Adrenal gland (tissue), 12 donors: ENCODE results near the gene MYL6B. TPM values are rescaled to one million over a fixed set of nuclear protein-coding genes. Genes with fewer than 3 reads are reported as not detected.

Experiments used
- DNase-seq, 7 donors: peaks; one replicate each; pipeline ENCODE4 v3.0.0-alpha.2; 2019 to 2020
- H3K27ac ChIP-seq, 5 donors: fragments of 200-600 bp; sonication (generic) in 4 of 5; 1 replicate in 3 of 5; 2 replicates in 2 of 5; pipeline versions ENCODE4 v1.5.1 to v1.8.0; 2016 to 2020; ENCODE audit warnings: mild to moderate bottlenecking in 1 of 5
- H3K27me3 ChIP-seq: fragments of 200-600 bp; 2 replicates; pipeline ENCODE4 v1.8.0; 2021
- H3K36me3 ChIP-seq, 2 donors: fragments of 200-600 bp; replicated peaks in 1 of 2; 1 replicate in 1 of 2; 2 replicates in 1 of 2; pipeline versions ENCODE4 v1.5.1 to v1.8.0; 2018 to 2022
- H3K4me1 ChIP-seq, 2 donors: fragments of 200-600 bp; replicated peaks in 1 of 2; 1 replicate in 1 of 2; 2 replicates in 1 of 2; pipeline versions ENCODE4 v1.5.1 to v1.8.0; 2018 to 2021
- H3K4me3 ChIP-seq, 4 donors: fragments of 200-600 bp; sonication (generic) in 3 of 4; one replicate each; pipeline ENCODE4 v1.5.1; 2016 to 2018
- H3K9me3 ChIP-seq, 3 donors: fragments of 200-600 bp; sonication (generic) in 1 of 3; replicated peaks in 1 of 3; 1 replicate in 2 of 3; 2 replicates in 1 of 3; pipeline versions ENCODE4 v1.5.1 to v1.8.0; 2016 to 2021
- POLR2A ChIP-seq, 2 donors: fragments of 450-650 bp; IDR thresholded peaks; one replicate each; pipeline ENCODE4 v1.6.1; 2017; ENCODE audit warnings: antibody characterized with exemption in 2 of 2, mild to moderate bottlenecking in 2 of 2, moderate library complexity in 1 of 2
- WGBS, 4 donors: extraction: QIAGEN DNeasy Blood & Tissue Kit in 2 of 4; methylation state at CpG; one replicate each; pipeline versions ENCODE4 v1.1.5 to v1.1.7; 2013 to 2017; 5-methylcytosine and 5-hydroxymethylcytosine counted together
- intact Hi-C, 2 donors: fragments of 100-400 bp; cut with DNase I; formaldehyde crosslinking; loops; one replicate each; pipeline versions ENCODE4 v1.14.1 to v1.15.0; 2022 to 2023
- polyA plus RNA-seq, 3 donors: library from polyadenylated mRNA; stranded (reverse); fragments of 200-250 nt in 2 of 3; fragments of 350-450 nt in 1 of 3; fragmentation: Illumina TruSeq in 1 of 3; extraction: RNeasy Lipid Tissue Mini Kit (QIAGEN cat#74804) in 1 of 3; gene quantifications; one replicate each; pipeline ENCODE4 v1.2.3, GENCODE V29; 2013 to 2014
- total RNA-seq, 9 donors: library from RNA; depleted of rRNA in 4 of 9; stranded (reverse); fragments of >200 nt in 4 of 9; fragments of 120-200 nt in 1 of 9; fragmentation: NEBNext Ultra II Directional in 1 of 9; extraction: Animal tissue kit (Norgen Biotek cat#: 25700) in 1 of 9; gene quantifications; one replicate each; pipeline versions ENCODE4 v1.1.0 to v1.2.4, GENCODE V29; 2013 to 2023
- TF ChIP-seq, protein P1 (sequence below), 6 experiments: fragments of 450-650 bp in 4 of 6; fragments of 200-600 bp in 2 of 6; sonication (generic) in 1 of 6; IDR thresholded peaks; 1 replicate in 5 of 6; 2 replicates in 1 of 6; pipeline versions ENCODE4 v1.5.1 to v1.8.0; 2016 to 2021; ENCODE audit warnings: antibody characterized with exemption in 6 of 6, mild to moderate bottlenecking in 2 of 6, moderate library complexity in 1 of 6
- donor health status: healthy with polysubstance abuse.
- donor health status: Bipolar disorder and iron deficiency.
- donor health status: DM: yes; HTN: yes; CAD: no.
- donor health status: DM: no; HTN: no; CAD: no.
- donor health status: DM: no; HTN: no; CAD: no.
- donor health status: DM: yes; HTN: yes; CAD: no.

The MYL6B gene
- total and polyA plus RNA-seq, 12 donors = 28.0 to 129 (median 71.9) TPM

DNA sequence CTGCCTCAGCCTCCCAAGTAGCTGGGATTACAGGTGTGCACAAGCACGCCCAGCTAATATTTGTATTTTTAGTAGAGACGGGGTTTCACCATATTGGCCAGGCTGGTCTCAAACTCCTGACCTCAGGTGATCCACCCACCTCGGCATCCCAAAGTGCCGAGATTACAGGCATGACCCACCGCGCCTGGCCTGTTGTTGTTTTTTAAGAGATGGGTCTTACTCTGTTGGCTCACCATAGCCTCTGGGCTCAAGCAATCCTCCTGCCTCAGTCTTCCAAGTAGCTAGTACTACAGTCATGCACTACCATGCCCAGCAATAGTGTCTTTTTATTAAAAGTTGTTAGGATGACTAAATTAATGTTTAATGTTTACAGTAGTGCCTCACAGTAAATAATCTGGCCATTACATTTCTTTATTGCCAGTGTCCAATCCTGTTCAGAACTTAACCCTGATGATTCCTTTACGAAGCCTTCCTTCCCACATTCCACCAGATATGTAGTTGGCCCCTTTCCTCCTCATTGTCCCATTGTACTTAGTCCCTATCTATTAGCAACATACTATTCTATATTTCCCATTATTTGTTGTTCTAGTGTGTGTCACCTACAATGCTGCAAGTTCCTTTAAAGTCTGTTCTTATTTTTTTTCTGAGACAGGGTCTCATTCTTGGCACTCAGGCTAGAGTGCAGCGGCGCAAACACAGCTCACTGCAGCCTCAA is 45.7 kb downstream of the MYL6B start:
- Histone ChIP-seq H3K9me3 (no peaks in the 10 kb centered on the region), H3K4me1 (peaks cover 0 to 6% of the 10 kb centered on the region in 2 donors), H3K4me3 (no peak overlapping the region), H3K27me3 (no peaks in the 10 kb centered on the region), H3K27ac (no peak overlapping the region), H3K36me3 (no peaks in the 10 kb centered on the region)
- intact Hi-C loops = no loop called here
- no peak for TF ChIP-seq POLR2A (IDR thresholded peaks at IDR 0.05)
- TF ChIP-seq, protein P1, sequence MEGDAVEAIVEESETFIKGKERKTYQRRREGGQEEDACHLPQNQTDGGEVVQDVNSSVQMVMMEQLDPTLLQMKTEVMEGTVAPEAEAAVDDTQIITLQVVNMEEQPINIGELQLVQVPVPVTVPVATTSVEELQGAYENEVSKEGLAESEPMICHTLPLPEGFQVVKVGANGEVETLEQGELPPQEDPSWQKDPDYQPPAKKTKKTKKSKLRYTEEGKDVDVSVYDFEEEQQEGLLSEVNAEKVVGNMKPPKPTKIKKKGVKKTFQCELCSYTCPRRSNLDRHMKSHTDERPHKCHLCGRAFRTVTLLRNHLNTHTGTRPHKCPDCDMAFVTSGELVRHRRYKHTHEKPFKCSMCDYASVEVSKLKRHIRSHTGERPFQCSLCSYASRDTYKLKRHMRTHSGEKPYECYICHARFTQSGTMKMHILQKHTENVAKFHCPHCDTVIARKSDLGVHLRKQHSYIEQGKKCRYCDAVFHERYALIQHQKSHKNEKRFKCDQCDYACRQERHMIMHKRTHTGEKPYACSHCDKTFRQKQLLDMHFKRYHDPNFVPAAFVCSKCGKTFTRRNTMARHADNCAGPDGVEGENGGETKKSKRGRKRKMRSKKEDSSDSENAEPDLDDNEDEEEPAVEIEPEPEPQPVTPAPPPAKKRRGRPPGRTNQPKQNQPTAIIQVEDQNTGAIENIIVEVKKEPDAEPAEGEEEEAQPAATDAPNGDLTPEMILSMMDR (IDR thresholded peaks at IDR 0.05) = no peak
- DNase-seq = no peak
- WGBS, 4 donors = 81 to 92% (median 85%) methylated on average over 9 of the region's 9 CpGs

DNA sequence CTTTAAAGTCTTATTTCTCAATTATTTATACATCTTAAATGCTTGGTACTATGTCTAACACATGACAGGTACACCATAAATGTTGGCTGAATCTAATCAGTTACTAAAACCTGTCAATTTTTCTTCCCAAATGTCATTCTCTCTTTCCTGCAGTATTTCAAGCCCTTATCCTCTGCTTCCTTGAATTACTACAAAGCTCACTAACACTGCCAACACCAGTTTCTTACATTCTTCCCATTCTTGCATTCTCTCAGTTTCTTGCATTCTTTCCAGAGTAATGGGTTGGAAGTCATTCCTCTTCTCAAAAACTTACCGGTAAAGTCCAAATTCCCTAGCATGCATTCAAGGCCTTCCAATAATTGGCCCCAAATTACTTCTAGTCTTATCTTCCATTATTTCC is 46.4 kb downstream of the MYL6B start:
- intact Hi-C loops = no loop called here
- Histone ChIP-seq H3K36me3 (no peaks in the 10 kb centered on the region), H3K4me1 (peaks cover 0 to 6% of the 10 kb centered on the region in 2 donors), H3K4me3 (no peak overlapping the region), H3K9me3 (no peaks in the 10 kb centered on the region), H3K27me3 (no peaks in the 10 kb centered on the region), H3K27ac (no peak overlapping the region)
- TF ChIP-seq, protein P1 (IDR thresholded peaks at IDR 0.05) = no peak
- no peak for TF ChIP-seq POLR2A (IDR thresholded peaks at IDR 0.05)
- 17 to 58% (median 45%) methylated on average over 1 of the region's 1 CpG for WGBS, 4 donors
- DNase-seq = no peak

DNA sequence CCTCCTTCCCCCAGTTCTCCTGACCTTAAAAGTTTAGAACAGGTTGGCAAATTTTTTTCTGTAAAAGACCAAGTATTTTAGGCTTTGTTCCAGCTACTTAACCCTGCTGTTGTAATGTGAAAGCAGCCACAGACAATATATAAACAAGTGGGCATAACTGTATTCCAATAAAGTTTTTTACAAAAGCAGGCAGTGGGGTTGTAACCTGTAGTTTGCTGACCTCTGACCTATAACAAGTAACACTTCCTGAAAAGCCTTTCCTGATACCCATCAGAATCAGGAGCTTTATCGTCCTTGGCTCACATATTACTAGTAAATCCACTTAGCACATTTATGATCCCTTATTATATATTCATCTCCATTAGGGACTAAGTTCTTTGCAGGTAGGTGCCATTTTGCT is 50.0 kb downstream of the MYL6B start:
- Histone ChIP-seq H3K36me3 (peaks cover 0 to 27% of the 10 kb centered on the region in 2 donors), H3K9me3 (no peaks in the 10 kb centered on the region), H3K4me1 (peaks cover 0 to 6% of the 10 kb centered on the region in 2 donors), H3K4me3 (no peak overlapping the region), H3K27ac (peak overlapping the region in 1 of 5 donors; percentile 3), H3K27me3 (no peaks in the 10 kb centered on the region)
- no peak for DNase-seq
- intact Hi-C loops = no loop called here
- TF ChIP-seq, protein P1 (IDR thresholded peaks at IDR 0.05) = no peak
- no peak for TF ChIP-seq POLR2A (IDR thresholded peaks at IDR 0.05)
- 7 to 35% (median 30%) methylated on average over 1 of the region's 1 CpG for WGBS, 4 donors

DNA sequence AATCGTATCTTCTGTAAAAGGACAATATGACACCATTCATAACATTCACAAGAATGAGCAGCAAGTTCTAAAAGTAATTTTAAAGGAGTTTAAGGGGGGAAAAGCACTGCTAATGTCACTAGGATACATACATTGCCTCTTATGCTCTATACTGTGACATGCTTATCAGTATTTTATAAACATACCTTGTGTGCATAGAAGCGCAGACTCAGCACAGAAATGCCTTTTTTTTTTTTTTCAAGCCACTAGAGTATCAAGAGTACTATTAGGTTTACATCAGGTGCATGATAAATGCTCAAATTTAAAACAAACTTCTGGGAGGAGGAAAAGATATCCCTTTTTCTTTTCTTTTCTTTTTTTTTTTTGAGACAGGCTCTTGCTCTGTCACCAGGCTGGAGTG is 50.5 kb downstream of the MYL6B start:
- WGBS, 4 donors = 50 to 74% (median 62%) methylated on average over 2 of the region's 2 CpGs

More for the DNA sequence above, 50.5 kb downstream of the MYL6B start:
- Histone ChIP-seq H3K27me3 (no peaks in the 10 kb centered on the region), H3K4me3 (no peak overlapping the region), H3K27ac (no peak overlapping the region), H3K36me3 (peaks cover 0 to 31% of the 10 kb centered on the region in 2 donors), H3K4me1 (peaks cover 0 to 6% of the 10 kb centered on the region in 2 donors), H3K9me3 (no peaks in the 10 kb centered on the region)
- intact Hi-C loops = no loop called here
- TF ChIP-seq POLR2A (IDR thresholded peaks at IDR 0.05) = no peak
- TF ChIP-seq, protein P1 (IDR thresholded peaks at IDR 0.05) = no peak
- DNase-seq = no peak
